Measurements from ENCODE around the gene RPS6KA5.

RPS6KA5 gene

GRCh38 chr14:90979515-90979914, 80.9 kb downstream of the RPS6KA5 start:
- no peaks in the 10 kb centered on the region for H4K20me1 ChIP-seq (ENCODE audit: control insufficient read depth, insufficient read depth, low read depth, low read length)
- no peak overlapping the region for H3K4me2 ChIP-seq (ENCODE audit: low read length)
- H3K9me2 ChIP-seq (replicated peaks; ENCODE audit: control insufficient read depth, low read length): no peaks in the 10 kb centered on the region
- no peaks in the 10 kb centered on the region for H3K4me1 ChIP-seq (ENCODE audit: control insufficient read depth, low read length)
- H3K27me3 ChIP-seq (ENCODE audit: control insufficient read depth, low read length): no peaks in the 10 kb centered on the region
- H3K36me3 ChIP-seq (ENCODE audit: control insufficient read depth, low read length): no peaks in the 10 kb centered on the region
- no peaks in the 10 kb centered on the region for H3K9me3 ChIP-seq (ENCODE audit: control insufficient read depth, insufficient read depth, low read length)
- H3K4me3 ChIP-seq (ENCODE audit: low read length): no peak overlapping the region
- no peaks in the 10 kb centered on the region for H3K79me2 ChIP-seq (ENCODE audit: control insufficient read depth, low read length)
- no peak for TF ChIP-seq EZH2phosphoT487 (IDR thresholded peaks at IDR 0.05; ENCODE audit: borderline replicate concordance, low read length)
- no peak for TF ChIP-seq CTCF (IDR thresholded peaks at IDR 0.05; ENCODE audit: low read depth, low read length, poor library complexity, severe bottlenecking)
- H3K27ac ChIP-seq (ENCODE audit: low read depth, low read length): no peak overlapping the region
- no peaks in the 10 kb centered on the region for H3F3A ChIP-seq (ENCODE audit: control insufficient read depth, insufficient read depth)

GRCh38 chr14:90976101-90976500, 84.3 kb downstream of the RPS6KA5 start:
- Histone ChIP-seq H3K9me2 (replicated peaks; ENCODE audit: control insufficient read depth, low read length) (no peaks in the 10 kb centered on the region), H3K4me2 (ENCODE audit: low read length) (no peak overlapping the region), H3F3A (ENCODE audit: control insufficient read depth, insufficient read depth) (no peaks in the 10 kb centered on the region), H3K27ac (ENCODE audit: low read depth, low read length) (no peak overlapping the region), H3K36me3 (ENCODE audit: control insufficient read depth, low read length) (no peaks in the 10 kb centered on the region), H3K9me3 (ENCODE audit: control insufficient read depth, insufficient read depth, low read length) (no peaks in the 10 kb centered on the region), H4K20me1 (ENCODE audit: control insufficient read depth, insufficient read depth, low read depth, low read length) (no peaks in the 10 kb centered on the region), H3K4me3 (ENCODE audit: low read length) (no peak overlapping the region), H3K27me3 (ENCODE audit: control insufficient read depth, low read length) (no peaks in the 10 kb centered on the region), H3K4me1 (ENCODE audit: control insufficient read depth, low read length) (no peaks in the 10 kb centered on the region), H3K79me2 (ENCODE audit: control insufficient read depth, low read length) (no peaks in the 10 kb centered on the region)
- TF ChIP-seq EZH2phosphoT487 (IDR thresholded peaks at IDR 0.05; ENCODE audit: borderline replicate concordance, low read length) (no peak), CTCF (IDR thresholded peaks at IDR 0.05; ENCODE audit: low read depth, low read length, poor library complexity, severe bottlenecking) (no peak)

GRCh38 chr14:90971687-90972086, 88.8 kb downstream of the RPS6KA5 start:
- Histone ChIP-seq H3K9me3 (ENCODE audit: control insufficient read depth, insufficient read depth, low read length) (no peaks in the 10 kb centered on the region), H4K20me1 (ENCODE audit: control insufficient read depth, insufficient read depth, low read depth, low read length) (no peaks in the 10 kb centered on the region), H3F3A (ENCODE audit: control insufficient read depth, insufficient read depth) (no peaks in the 10 kb centered on the region), H3K27ac (ENCODE audit: low read depth, low read length) (no peak overlapping the region), H3K9me2 (replicated peaks; ENCODE audit: control insufficient read depth, low read length) (no peaks in the 10 kb centered on the region), H3K4me1 (ENCODE audit: control insufficient read depth, low read length) (no peaks in the 10 kb centered on the region), H3K36me3 (ENCODE audit: control insufficient read depth, low read length) (no peaks in the 10 kb centered on the region), H3K27me3 (ENCODE audit: control insufficient read depth, low read length) (no peaks in the 10 kb centered on the region), H3K4me3 (ENCODE audit: low read length) (no peak overlapping the region), H3K79me2 (ENCODE audit: control insufficient read depth, low read length) (no peaks in the 10 kb centered on the region), H3K4me2 (ENCODE audit: low read length) (no peak overlapping the region)
- TF ChIP-seq EZH2phosphoT487 (IDR thresholded peaks at IDR 0.05; ENCODE audit: borderline replicate concordance, low read length): no peak
- no peak for TF ChIP-seq CTCF (IDR thresholded peaks at IDR 0.05; ENCODE audit: low read depth, low read length, poor library complexity, severe bottlenecking)

- H3K79me2 ChIP-seq (ENCODE audit: control insufficient read depth, low read length): no peaks in the 10 kb centered on the region
- H4K20me1 ChIP-seq (ENCODE audit: control insufficient read depth, insufficient read depth, low read depth, low read length): no peaks in the 10 kb centered on the region
- no peak overlapping the region for H3K27ac ChIP-seq (ENCODE audit: low read depth, low read length)
- no peak overlapping the region for H3K4me3 ChIP-seq (ENCODE audit: low read length)
- H3K27me3 ChIP-seq (ENCODE audit: control insufficient read depth, low read length): no peaks in the 10 kb centered on the region
- no peaks in the 10 kb centered on the region for H3K4me1 ChIP-seq (ENCODE audit: control insufficient read depth, low read length)
- TF ChIP-seq EZH2phosphoT487 (IDR thresholded peaks at IDR 0.05; ENCODE audit: borderline replicate concordance, low read length): no peak
- no peak for TF ChIP-seq CTCF (IDR thresholded peaks at IDR 0.05; ENCODE audit: low read depth, low read length, poor library complexity, severe bottlenecking)
- H3K9me3 ChIP-seq (ENCODE audit: control insufficient read depth, insufficient read depth, low read length): no peaks in the 10 kb centered on the region
- H3K4me2 ChIP-seq (ENCODE audit: low read length): no peak overlapping the region
- no peaks in the 10 kb centered on the region for H3K36me3 ChIP-seq (ENCODE audit: control insufficient read depth, low read length)
- no peaks in the 10 kb centered on the region for H3F3A ChIP-seq (ENCODE audit: control insufficient read depth, insufficient read depth)
- no peaks in the 10 kb centered on the region for H3K9me2 ChIP-seq (replicated peaks; ENCODE audit: control insufficient read depth, low read length)
Measured at GRCh38 chr14:90970167-90970600, 90.3 kb downstream of the RPS6KA5 start.

Measured in DOHH2 (cell line).